GOT3 (cell line): ENCODE data around the gene RELL2.
"Not testable (repeated sequence)": the region's sequence is repeated elsewhere in the genome, so short reads cannot be mapped to it uniquely, and the experiment has no call there.

ENCODE experiments used
- DNase-seq: peaks from one replicate; lab custom pipeline; 2025; ENCODE audit warnings: mixed read lengths; lab: John Stamatoyannopoulos, UW

The RELL2 gene

GRCh38 chr5:141636413-141637122, at the start of gene RELL2, which contains the start of gene HDAC3:
RELL2 (plus strand) TSS chr5:141636997; CDS start chr5:141638226, 1,229 bp downstream.
HDAC3 (minus strand) TSS chr5:141636849; CDS start chr5:141636790, 59 bp downstream.
- DNase-seq = peak; percentile 90

DNA sequence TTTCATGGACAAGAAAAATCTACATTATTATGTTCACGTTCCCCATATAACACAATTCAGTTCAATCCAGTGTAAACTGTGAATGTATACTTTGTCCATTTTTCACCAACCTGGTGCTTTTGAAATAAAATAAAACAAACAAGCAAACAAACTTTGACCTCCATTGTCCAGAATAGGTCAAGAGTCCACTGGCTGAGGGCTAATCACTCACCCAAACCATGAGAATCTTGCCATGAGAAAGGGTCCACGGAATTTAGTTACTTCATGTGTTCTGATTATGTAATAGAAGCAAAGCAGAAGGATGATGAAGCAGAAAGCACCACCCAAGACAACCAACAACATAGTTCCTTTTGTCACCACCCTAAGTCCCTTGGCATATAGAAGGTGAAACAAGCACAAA, 46.7 kb upstream of the RELL2 start:
- DNase-seq = no peak

DNA sequence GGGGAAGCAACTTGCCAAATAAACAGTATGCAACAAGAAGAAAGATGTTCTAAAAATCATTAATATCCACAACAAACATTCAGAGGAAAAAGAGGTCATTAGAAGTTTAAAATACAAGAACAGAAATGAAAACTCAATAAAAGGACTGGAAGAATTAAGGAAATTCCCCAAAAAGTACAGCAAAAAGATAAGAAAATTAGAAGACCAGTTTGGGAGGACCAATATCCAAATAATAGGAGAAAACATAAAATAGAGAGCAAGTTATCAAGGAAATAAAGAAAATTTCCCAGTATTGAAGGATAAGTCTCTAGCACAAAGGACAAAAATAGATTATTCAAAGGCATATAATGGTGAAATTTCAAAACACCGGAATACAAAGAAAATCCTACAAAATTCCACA, 39.9 kb upstream of the RELL2 start:
- DNase-seq = no peak

DNA sequence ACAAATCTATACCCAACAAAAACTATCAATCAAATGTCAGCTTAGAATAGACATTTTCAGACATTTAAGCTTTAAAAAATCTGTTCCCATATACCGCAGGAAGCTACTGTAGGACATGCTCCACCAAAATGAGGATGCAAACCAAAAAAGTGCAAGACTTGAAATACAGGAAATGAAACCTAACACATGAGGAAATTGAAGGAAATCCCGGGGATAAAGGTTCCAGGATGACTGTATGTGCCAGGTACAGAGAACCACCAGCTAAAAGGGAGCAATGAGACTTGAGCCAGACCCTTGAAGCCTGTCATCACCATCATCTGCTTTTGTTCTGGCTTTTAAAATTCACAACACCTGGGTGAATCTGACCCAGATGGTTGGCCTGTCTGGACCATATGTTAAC, 39.4 kb upstream of the RELL2 start:
- DNase-seq = no peak

GRCh38 chr5:141597814-141598213, 39.0 kb upstream of the RELL2 start:
- DNase-seq = no peak

GRCh38 chr5:141598391-141599345, 38.1 kb upstream of the RELL2 start:
- no peak for DNase-seq

- no peak for DNase-seq
Observed at GRCh38 chr5:141602606-141603005, 34.2 kb upstream of the RELL2 start.

DNA sequence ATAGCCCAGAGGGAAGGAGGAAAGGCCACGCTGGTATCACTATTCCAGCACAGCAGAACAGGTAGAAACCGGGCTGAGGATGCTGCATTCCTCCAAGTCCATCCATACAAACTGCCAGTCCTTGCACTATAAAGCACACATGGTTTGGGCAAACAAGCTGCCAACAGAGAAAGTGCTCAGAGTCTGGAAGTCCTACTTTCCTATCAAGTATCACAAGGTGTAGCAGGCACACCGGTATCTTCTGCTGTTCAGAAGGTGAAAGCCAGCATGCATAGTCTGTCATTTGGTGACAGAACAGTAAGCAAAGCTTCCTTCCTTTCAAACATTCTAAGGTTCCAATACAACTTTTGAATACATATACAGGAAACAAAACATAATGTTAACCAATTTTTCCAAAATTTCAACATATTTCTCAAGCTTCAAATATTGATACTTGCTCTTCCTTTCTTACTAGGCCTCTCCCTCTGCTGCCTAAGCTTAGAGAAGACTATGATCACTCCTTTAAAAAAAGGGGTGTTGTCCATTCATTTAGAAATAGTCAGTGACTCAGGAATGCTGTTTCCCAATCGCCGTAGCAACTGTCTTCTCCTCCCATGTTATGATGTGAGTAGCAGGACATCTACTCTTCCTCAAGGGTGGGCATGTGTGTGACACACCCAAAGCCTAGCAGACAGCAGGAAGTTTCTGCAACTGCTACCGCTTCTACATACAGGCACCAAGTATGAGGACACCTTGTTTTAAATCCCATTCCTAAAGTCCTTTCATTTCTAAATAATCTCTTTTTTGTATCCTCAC, 32.7 kb upstream of the RELL2 start:
- peak; percentile 51 for DNase-seq

DNA sequence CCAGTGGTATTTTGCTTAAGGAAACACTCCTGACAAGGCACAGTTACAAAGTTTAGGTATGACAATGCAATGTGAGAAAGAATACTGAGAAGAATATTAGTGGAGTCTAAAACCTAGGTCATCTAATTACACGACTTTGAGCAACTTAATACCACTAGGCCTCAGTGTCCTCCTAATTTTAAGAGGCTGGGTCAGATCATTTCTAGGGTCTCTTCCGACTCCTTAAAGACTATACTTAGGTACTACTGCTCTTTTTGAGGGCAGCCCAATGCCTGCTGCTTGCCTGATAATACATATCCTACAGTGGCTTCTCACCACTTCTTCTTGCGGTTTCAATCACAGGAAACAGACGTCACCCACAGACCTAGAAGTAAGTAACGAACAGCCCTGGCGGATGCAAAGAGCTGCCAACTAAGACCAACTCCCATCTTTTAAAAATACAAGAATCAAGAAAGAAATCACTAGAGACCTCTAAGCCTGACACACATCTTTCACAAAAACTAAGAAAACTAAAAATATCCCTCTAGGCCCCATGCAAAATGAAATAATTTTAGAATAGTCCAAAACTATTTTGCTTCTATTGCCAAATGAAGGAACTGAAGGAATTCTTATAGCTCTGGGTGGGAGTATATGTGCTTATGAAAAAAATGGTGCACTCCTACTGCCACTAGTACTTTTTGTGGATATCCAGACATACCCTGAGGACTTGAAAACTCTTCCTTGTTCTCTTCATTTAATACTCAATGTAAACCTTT, 31.1 kb upstream of the RELL2 start:
- DNase-seq = no peak

- no peak for DNase-seq
Observed at GRCh38 chr5:141608046-141608445, 28.8 kb upstream of the RELL2 start.

GRCh38 chr5:141608557-141608956, 28.2 kb upstream of the RELL2 start:
- DNase-seq = no peak

DNA sequence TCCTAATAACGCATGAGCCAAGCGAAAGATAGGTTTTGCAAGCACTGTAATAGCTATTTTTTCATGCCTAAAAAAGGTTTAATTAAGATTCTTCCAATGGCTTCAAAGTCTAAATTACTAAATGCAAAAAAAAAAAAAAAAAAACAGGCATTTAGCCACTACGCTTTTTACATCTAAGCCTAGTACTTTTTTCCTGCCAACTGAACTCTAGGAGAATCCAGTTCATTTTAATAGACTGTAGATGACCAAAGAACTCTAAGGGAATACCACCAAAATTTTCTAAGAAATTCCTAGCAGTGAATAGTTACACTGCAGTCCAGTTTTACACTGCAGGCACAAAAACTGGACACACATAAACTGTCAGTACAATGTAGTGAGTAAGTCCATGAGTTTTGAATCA, 27.8 kb upstream of the RELL2 start:
- no peak for DNase-seq

GRCh38 chr5:141609921-141610320, 26.9 kb upstream of the RELL2 start:
- not testable (repeated sequence) for DNase-seq

DNA sequence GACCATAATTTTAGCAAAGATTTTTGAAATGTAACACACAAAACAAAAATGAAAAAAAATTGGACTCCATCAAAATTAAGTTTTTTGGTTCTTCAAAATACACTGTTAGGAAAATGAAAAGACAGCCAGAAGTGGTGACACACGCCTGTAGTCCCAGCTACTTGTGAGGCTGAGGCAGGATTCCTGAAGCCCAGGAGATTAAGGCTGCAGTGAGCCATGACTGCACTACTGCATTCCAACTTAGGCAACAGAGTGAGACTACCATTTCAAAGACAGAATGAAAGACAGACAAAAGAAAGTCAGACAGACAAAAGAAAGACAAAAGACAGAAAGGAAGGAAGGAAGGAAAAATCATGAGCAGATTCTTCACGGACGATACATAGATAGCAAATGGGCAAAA, 25.5 kb upstream of the RELL2 start:
- DNase-seq = no peak

DNA sequence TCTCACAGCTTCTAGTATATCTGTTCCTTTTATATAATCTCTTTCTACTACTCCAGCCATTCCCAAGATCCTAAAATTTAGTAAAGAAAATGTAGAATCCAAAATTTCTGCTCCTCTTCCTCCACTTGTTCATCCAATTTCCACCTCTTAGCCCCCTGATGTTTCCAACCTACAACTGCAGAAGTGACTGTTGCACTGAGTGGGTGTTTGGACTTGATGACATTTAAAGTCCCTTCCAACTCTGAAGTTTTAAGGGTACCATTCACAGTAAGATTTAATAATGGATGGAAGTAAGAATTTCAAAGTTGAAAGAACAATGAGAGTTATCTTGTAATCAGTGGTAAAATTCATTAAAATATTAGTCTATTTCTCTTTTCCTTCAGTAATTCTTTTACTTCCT, 23.5 kb upstream of the RELL2 start:
- DNase-seq = no peak

DNA sequence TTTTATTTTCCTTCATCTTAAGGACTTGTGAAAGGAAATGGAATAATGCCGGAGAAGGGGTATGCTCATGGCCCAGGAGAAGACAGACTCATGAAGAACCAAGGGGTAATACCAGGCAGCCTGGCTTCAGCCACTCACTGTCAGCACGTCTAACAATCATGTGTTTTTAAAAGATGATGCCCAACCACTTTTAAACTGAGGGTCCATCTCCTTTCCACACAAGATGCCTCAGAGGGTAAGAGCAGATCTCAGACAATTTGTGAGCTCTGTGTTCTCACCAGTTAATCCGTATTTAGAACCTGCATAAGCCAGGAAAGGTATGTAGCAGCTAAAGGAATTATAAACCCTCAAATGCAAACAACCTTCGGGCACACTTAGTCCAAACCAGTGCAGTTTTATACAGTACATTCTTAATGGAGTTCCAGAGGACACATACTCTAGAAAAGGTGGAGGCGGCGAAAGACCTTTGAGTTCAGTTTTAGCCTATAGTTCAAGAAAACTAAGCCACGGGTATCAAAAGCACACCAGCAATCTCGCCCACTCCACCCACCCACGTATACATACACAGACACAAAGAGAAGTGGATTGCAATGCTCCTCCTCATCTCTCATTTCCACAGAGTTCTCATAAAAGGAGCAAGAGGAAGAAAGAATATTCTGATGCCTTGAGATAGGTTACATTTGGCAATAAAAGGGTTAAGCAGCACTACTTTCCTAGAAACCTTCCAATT, 20.6 kb upstream of the RELL2 start:
- DNase-seq = no peak

DNA sequence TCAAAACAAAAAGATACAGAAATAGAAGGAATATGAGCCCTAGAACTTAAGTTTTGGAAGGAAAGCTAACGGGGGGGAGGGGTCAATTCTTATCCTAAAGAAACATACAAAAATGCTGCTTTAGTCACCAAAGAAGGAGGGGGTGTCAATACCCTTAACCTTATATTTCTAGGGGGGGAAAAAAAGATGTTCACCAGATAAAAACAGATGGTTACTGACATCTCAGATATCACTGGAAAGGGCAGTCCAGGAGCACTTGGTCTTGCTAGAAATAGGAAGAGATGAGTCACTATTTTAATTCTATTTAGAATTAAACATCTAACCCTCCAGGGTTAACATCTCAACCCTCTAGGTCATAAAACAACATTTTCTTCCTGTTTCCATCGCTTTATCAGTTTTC, 19.7 kb upstream of the RELL2 start:
- no peak for DNase-seq

GRCh38 chr5:141617682-141618029, 19.1 kb upstream of the RELL2 start:
- DNase-seq = no peak

GRCh38 chr5:141618030-141618803, 18.6 kb upstream of the RELL2 start:
- DNase-seq = no peak
